ENCODE results near the gene CACNA1F. TPM values are rescaled to one million over a fixed set of nuclear protein-coding genes. Genes with fewer than 3 reads are reported as not detected.

Gene CACNA1F
- total RNA-seq, 2 experiments from 2014 or later = not detected

DNA sequence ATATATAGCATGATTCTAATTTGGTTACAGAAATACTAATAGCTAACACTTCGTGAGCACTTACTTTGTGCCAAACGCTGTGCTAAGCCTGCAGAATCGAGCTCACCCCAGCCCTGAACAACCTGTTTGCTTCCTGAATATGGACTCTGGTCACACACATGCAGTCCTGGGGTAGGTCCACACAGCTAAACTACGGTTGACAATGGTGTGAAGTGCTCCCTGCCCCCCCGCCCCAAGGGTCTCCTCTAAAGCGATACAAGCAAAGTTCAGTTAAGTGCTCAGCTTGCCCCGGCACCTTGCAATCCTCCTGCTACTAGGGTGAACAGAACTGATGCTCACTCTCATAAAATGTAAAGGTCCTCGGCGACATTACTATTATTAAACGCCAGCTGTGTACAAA, 30.5 kb upstream of the CACNA1F start:
- no TSS peak for BruUV-seq (replicated peaks)
- H3K4me3 ChIP-seq (ENCODE audit: low read depth, low read length, poor library complexity, severe bottlenecking) = no peak overlapping the region
- intact Hi-C loops (cut with micrococcal nuclease; ENCODE audit: unreplicated experiment) = loop anchor here (10.0 kb wide), 1 partner anchor 139 kb away; the partner anchor contains the start of gene GPKOW
- H3K4me1 ChIP-seq (ENCODE audit: insufficient read depth, low read length, poor library complexity, severe bottlenecking) = peaks cover 7% of the 10 kb centered on the region
- no peaks in the 10 kb centered on the region for H3K79me2 ChIP-seq (ENCODE audit: insufficient read depth, low read depth, low read length)
- H3K4me2 ChIP-seq (ENCODE audit: low read length) = no peak overlapping the region
- H3K9me3 ChIP-seq (ENCODE audit: low read length) = no peaks in the 10 kb centered on the region
- no peaks in the 10 kb centered on the region for H3K9me2 ChIP-seq (ENCODE audit: insufficient read depth, low read length)
- no peaks in the 10 kb centered on the region for H4K20me1 ChIP-seq (ENCODE audit: insufficient read depth, low read length)
- no peak overlapping the region for H2AFZ ChIP-seq (ENCODE audit: low read length)
- no peak for DNase-seq (ENCODE audit: low spot score)
- no peak for TF ChIP-seq EZH2phosphoT487 (IDR thresholded peaks at IDR 0.05; ENCODE audit: borderline replicate concordance, low read depth, low read length)
- TF ChIP-seq, protein P1, sequence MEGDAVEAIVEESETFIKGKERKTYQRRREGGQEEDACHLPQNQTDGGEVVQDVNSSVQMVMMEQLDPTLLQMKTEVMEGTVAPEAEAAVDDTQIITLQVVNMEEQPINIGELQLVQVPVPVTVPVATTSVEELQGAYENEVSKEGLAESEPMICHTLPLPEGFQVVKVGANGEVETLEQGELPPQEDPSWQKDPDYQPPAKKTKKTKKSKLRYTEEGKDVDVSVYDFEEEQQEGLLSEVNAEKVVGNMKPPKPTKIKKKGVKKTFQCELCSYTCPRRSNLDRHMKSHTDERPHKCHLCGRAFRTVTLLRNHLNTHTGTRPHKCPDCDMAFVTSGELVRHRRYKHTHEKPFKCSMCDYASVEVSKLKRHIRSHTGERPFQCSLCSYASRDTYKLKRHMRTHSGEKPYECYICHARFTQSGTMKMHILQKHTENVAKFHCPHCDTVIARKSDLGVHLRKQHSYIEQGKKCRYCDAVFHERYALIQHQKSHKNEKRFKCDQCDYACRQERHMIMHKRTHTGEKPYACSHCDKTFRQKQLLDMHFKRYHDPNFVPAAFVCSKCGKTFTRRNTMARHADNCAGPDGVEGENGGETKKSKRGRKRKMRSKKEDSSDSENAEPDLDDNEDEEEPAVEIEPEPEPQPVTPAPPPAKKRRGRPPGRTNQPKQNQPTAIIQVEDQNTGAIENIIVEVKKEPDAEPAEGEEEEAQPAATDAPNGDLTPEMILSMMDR (conservative IDR thresholded peaks at IDR 0.05; ENCODE audit: low read length) = no peak
- ChIA-PET POLR2A (interaction anchor here (0.5 kb wide), 1 partner anchor 73 kb away, joined by 3 read pairs; no protein-coding TSS in a partner anchor), CTCF (ENCODE audit: unreplicated experiment) (no interaction called here)
- no peak overlapping the region for H3K27ac ChIP-seq (ENCODE audit: low read depth, low read length, poor library complexity, severe bottlenecking)
- H3K36me3 ChIP-seq (ENCODE audit: insufficient read depth, low read length) = no peaks in the 10 kb centered on the region

DNA sequence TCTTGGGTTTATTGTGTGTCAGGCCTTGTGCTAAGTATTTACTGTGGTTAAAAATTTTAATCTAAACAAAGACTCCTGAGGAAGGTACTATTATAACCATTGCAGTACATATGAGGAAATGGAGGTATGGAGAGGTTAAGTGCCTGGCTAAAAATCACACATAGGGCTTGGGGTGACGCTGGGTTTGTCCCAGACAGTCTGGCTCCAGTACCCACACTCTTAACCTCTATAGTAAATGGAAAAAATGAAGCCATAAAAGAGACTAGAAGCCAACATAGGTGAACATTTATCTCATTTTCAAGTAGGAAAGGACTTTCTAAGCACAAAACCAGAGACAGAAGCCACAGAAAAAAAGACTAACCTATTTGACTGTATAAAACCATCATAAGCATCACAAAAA, 29.5 kb upstream of the CACNA1F start:
- CTCF ChIA-PET (ENCODE audit: unreplicated experiment) = no interaction called here
- Histone ChIP-seq H3K27ac (ENCODE audit: low read depth, low read length, poor library complexity, severe bottlenecking) (no peak overlapping the region), H3K79me2 (ENCODE audit: insufficient read depth, low read depth, low read length) (no peaks in the 10 kb centered on the region), H3K9me3 (ENCODE audit: low read length) (no peaks in the 10 kb centered on the region), H3K9me2 (ENCODE audit: insufficient read depth, low read length) (no peaks in the 10 kb centered on the region), H3K4me2 (ENCODE audit: low read length) (no peak overlapping the region), H3K36me3 (ENCODE audit: insufficient read depth, low read length) (no peaks in the 10 kb centered on the region), H4K20me1 (ENCODE audit: insufficient read depth, low read length) (no peaks in the 10 kb centered on the region), H3K4me1 (ENCODE audit: insufficient read depth, low read length, poor library complexity, severe bottlenecking) (peaks cover 7% of the 10 kb centered on the region), H3K4me3 (ENCODE audit: low read depth, low read length, poor library complexity, severe bottlenecking) (no peak overlapping the region), H2AFZ (ENCODE audit: low read length) (no peak overlapping the region)
- no peak for TF ChIP-seq EZH2phosphoT487 (IDR thresholded peaks at IDR 0.05; ENCODE audit: borderline replicate concordance, low read depth, low read length)
- TF ChIP-seq, protein P1 (conservative IDR thresholded peaks at IDR 0.05; ENCODE audit: low read length) = no peak
- POLR2A ChIA-PET = no interaction called here
- BruUV-seq (replicated peaks) = no TSS peak
- no peak for DNase-seq (ENCODE audit: low spot score)
- intact Hi-C loops (cut with micrococcal nuclease; ENCODE audit: unreplicated experiment) = loop anchor here (10.0 kb wide), 1 partner anchor 138 kb away; the partner anchor contains the start of gene GPKOW

DNA sequence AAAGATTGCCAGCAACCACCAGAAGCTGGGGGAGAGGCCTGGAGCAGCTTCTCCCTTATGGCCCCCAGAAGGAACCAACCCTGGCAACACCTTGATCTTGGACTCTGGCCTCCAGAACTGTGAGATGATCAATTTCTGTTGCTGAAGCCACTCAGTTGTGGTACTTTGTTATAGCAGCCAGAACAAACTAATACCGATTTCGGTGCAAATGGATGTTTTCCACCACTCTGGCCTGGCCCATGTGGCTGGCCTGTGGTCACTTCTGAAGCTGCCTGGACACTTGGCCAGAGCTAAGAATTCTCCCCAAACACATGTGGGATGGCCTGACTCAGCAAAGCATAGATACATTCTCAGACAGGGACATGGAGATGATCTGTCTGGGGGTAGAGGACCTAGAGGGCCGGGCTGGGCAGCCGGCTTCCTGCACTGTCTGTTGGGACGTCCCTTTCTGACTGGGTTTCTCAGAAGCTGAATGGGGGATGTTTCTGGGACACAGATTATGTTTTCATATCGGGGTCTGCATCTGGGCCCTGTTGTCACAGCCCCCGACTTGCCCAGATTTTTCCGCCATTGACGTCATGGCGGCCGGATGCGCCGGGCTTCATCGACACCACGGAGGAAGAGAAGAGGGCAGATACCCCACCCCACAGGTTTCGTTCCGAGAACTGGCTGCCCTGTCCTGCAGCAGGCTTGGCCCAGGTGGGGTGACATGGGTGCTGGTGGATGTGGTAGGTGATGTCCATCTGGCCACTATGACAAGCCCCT, 27.3 kb upstream of the CACNA1F start:
- no peaks in the 10 kb centered on the region for H3K79me2 ChIP-seq (ENCODE audit: insufficient read depth, low read depth, low read length)
- POLR2A ChIA-PET = no interaction called here
- no peak overlapping the region for H3K4me3 ChIP-seq (ENCODE audit: low read depth, low read length, poor library complexity, severe bottlenecking)
- H3K36me3 ChIP-seq (ENCODE audit: insufficient read depth, low read length) = no peaks in the 10 kb centered on the region
- no peaks in the 10 kb centered on the region for H4K20me1 ChIP-seq (ENCODE audit: insufficient read depth, low read length)
- BruUV-seq (replicated peaks) = no TSS peak
- H3K4me1 ChIP-seq (ENCODE audit: insufficient read depth, low read length, poor library complexity, severe bottlenecking) = peaks cover 7% of the 10 kb centered on the region
- no peaks in the 10 kb centered on the region for H3K9me2 ChIP-seq (ENCODE audit: insufficient read depth, low read length)
- CTCF ChIA-PET (ENCODE audit: unreplicated experiment) = no interaction called here
- DNase-seq (ENCODE audit: low spot score) = no peak
- no peak overlapping the region for H3K27ac ChIP-seq (ENCODE audit: low read depth, low read length, poor library complexity, severe bottlenecking)
- TF ChIP-seq, protein P1 (conservative IDR thresholded peaks at IDR 0.05; ENCODE audit: low read length) = no peak
- TF ChIP-seq EZH2phosphoT487 (IDR thresholded peaks at IDR 0.05; ENCODE audit: borderline replicate concordance, low read depth, low read length) = no peak
- H3K4me2 ChIP-seq (ENCODE audit: low read length) = no peak overlapping the region
- intact Hi-C loops (cut with micrococcal nuclease; ENCODE audit: unreplicated experiment) = loop anchor here (10.0 kb wide), 1 partner anchor 136 kb away; the partner anchor contains the start of gene GPKOW
- no peak overlapping the region for H2AFZ ChIP-seq (ENCODE audit: low read length)
- no peaks in the 10 kb centered on the region for H3K9me3 ChIP-seq (ENCODE audit: low read length)

Data from OCI-LY7 (cell line).